ENCODE data around the gene TBC1D10A.

The TBC1D10A gene

GRCh38 chr22:30294066-30294465 lies 32.7 kb downstream of the TBC1D10A start:
- CTCF ChIA-PET = interaction anchor here (1.0 to 8.6 kb wide), 3 partner anchors 15 to 92 kb away, joined by 4 to 307 read pairs (median 4); partner anchors contain the start of gene RNF215
- DNase-seq (ENCODE audit: extremely low spot score) = no peak
- POLR2A ChIA-PET = no interaction called here
- TF ChIP-seq, protein P1, sequence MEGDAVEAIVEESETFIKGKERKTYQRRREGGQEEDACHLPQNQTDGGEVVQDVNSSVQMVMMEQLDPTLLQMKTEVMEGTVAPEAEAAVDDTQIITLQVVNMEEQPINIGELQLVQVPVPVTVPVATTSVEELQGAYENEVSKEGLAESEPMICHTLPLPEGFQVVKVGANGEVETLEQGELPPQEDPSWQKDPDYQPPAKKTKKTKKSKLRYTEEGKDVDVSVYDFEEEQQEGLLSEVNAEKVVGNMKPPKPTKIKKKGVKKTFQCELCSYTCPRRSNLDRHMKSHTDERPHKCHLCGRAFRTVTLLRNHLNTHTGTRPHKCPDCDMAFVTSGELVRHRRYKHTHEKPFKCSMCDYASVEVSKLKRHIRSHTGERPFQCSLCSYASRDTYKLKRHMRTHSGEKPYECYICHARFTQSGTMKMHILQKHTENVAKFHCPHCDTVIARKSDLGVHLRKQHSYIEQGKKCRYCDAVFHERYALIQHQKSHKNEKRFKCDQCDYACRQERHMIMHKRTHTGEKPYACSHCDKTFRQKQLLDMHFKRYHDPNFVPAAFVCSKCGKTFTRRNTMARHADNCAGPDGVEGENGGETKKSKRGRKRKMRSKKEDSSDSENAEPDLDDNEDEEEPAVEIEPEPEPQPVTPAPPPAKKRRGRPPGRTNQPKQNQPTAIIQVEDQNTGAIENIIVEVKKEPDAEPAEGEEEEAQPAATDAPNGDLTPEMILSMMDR (IDR thresholded peaks at IDR 0.05; ENCODE audit: control extremely low read depth, extremely low read depth, low read depth, missing control alignments) = no peak

DNA sequence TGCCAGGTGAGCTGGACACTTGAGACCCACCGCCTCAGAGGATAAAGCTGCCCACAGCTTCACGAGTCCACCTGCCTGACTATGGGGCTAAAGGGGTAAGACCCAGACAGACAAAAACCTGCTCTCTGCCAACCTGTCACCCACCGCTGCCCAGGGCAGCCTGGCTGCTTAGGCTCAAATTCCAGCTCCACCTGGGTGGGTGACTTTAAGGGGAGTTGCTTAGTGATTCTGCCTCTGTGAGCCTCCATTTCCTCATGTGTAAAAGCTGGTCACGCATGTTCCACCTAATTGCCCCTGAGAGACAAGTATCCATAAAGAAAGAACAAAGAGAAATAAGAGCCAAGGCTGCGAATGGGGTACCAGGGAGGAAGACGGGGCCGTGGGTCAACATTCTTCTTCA lies 33.7 kb downstream of the TBC1D10A start:
- CTCF ChIA-PET = interaction anchor here (1.0 to 8.6 kb wide), 2 partner anchors 11 to 93 kb away, joined by 3 to 307 read pairs; partner anchors contain the start of gene RNF215
- POLR2A ChIA-PET = no interaction called here
- TF ChIP-seq, protein P1 (IDR thresholded peaks at IDR 0.05; ENCODE audit: control extremely low read depth, extremely low read depth, low read depth, missing control alignments) = no peak
- DNase-seq (ENCODE audit: extremely low spot score) = no peak

DNA sequence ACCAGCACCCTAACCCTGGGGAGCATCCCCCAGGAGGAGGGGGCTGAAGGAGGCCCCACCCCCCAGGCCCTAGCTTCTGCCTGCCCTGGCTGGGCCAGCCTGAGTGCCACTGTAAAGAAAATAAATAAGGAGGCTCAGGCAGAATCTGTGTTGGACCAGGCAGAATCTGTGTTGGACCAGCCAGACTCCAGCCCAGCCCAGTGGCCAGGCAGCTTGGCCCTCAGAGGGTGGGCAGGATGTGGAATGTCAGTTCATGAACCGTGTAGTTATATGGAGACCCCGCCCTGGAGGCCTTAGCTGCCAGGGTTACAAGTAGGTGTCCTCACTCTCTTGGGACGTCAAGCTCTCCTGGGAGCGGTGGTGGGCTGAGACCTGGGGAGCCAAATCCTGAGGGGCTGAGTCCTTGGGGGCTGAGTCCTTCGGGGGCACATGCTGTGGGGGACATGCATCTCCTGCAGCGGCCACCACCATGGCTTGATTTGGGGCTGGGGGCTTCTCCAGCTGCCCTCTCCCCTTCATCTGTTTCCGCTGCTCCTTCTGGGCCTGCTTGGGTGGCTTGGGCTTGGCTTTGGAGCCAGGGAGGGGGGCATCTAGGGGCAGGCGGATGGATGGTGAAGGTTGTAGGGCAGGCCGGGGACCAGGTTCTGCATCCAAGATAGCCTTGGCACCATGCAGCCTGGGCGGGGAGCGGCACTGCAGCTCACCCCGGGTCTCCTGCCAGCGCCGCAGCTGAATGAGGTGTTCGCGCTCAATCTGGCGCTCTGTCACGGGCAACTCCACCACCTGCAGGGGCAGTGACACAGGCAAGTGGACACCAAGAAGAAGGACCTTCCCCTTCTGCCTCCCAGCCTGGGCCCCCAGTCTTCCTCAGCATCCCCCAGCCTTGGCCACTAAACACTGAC lies 34.4 kb downstream of the TBC1D10A start:
- DNase-seq (ENCODE audit: extremely low spot score) = no peak
- TF ChIP-seq, protein P1 (IDR thresholded peaks at IDR 0.05; ENCODE audit: control extremely low read depth, extremely low read depth, low read depth, missing control alignments) = no peak
- CTCF ChIA-PET = interaction anchor here (1.0 to 10.0 kb wide), 4 partner anchors 11 to 94 kb away, joined by 3 to 307 read pairs (median 162); partner anchors contain the start of genes RNF215 and TBC1D10A
- POLR2A ChIA-PET = no interaction called here

GRCh38 chr22:30291058-30291892 lies 35.5 kb downstream of the TBC1D10A start:
- POLR2A ChIA-PET = interaction anchor here (2.1 kb wide), 1 partner anchor 36 kb away, joined by 7 read pairs; the partner anchor contains the start of gene TBC1D10A
- CTCF ChIA-PET = interaction anchor here (1.6 to 10.0 kb wide), 6 partner anchors 12 to 95 kb away, joined by 3 to 307 read pairs (median 113); partner anchors contain the start of genes OSM, RNF215 and TBC1D10A
- TF ChIP-seq, protein P1 (IDR thresholded peaks at IDR 0.05; ENCODE audit: control extremely low read depth, extremely low read depth, low read depth, missing control alignments) = no peak
- DNase-seq (ENCODE audit: extremely low spot score) = no peak

- peak; percentile 43 for DNase-seq (ENCODE audit: extremely low spot score)
- TF ChIP-seq, protein P1 (IDR thresholded peaks at IDR 0.05; ENCODE audit: control extremely low read depth, extremely low read depth, low read depth, missing control alignments) = no peak
- ChIA-PET CTCF (interaction anchor here (1.6 to 10.0 kb wide), 9 partner anchors 11 to 184 kb away, joined by 3 to 307 read pairs (median 55); partner anchors contain the start of genes OSM, RNF215 and TBC1D10A), POLR2A (interaction anchor here (2.1 kb wide), 1 partner anchor 36 kb away, joined by 7 read pairs; the partner anchor contains the start of gene TBC1D10A)
Measured at GRCh38 chr22:30290342-30291057, 36.2 kb downstream of the TBC1D10A start.

All from GM10248 (cell line).